ENCODE data around the gene RPRML.

RPRML gene

GRCh38 chr17:46984341-46984740 is 5.3 kb upstream of the RPRML start:
- H3K4me3 ChIP-seq (ENCODE audit: low read depth, low read length) = no peak overlapping the region
- TF ChIP-seq, protein P1, sequence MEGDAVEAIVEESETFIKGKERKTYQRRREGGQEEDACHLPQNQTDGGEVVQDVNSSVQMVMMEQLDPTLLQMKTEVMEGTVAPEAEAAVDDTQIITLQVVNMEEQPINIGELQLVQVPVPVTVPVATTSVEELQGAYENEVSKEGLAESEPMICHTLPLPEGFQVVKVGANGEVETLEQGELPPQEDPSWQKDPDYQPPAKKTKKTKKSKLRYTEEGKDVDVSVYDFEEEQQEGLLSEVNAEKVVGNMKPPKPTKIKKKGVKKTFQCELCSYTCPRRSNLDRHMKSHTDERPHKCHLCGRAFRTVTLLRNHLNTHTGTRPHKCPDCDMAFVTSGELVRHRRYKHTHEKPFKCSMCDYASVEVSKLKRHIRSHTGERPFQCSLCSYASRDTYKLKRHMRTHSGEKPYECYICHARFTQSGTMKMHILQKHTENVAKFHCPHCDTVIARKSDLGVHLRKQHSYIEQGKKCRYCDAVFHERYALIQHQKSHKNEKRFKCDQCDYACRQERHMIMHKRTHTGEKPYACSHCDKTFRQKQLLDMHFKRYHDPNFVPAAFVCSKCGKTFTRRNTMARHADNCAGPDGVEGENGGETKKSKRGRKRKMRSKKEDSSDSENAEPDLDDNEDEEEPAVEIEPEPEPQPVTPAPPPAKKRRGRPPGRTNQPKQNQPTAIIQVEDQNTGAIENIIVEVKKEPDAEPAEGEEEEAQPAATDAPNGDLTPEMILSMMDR (IDR thresholded peaks at IDR 0.05; ENCODE audit: borderline replicate concordance, insufficient read depth, low read depth, low read length) = no peak

DNA sequence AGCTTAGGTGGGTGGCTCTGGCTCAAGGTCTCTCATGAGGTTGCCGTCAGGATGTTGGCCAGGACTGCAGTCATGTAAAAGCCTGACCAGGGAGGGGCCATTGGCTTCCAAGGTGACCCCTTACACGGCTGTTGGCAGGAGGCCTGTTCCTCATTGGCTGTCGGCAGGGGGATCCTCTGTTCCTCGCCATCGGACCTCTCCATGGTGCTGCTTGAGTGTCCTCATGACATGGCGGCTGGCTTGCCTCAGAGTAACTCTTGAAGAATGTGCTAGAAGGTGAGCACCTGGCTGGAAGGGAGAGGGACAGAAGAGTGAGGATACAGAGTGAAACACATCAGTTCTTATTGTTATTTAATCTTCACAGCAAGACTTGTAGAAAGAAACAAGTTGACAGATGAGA is 4.7 kb upstream of the RPRML start:
- H3K4me3 ChIP-seq (ENCODE audit: low read depth, low read length) = no peak overlapping the region
- TF ChIP-seq, protein P1 (IDR thresholded peaks at IDR 0.05; ENCODE audit: borderline replicate concordance, insufficient read depth, low read depth, low read length) = no peak

GRCh38 chr17:46982577-46982976 is 3.5 kb upstream of the RPRML start:
- H3K4me3 ChIP-seq (ENCODE audit: low read depth, low read length) = no peak overlapping the region
- TF ChIP-seq, protein P1 (IDR thresholded peaks at IDR 0.05; ENCODE audit: borderline replicate concordance, insufficient read depth, low read depth, low read length) = no peak

DNA sequence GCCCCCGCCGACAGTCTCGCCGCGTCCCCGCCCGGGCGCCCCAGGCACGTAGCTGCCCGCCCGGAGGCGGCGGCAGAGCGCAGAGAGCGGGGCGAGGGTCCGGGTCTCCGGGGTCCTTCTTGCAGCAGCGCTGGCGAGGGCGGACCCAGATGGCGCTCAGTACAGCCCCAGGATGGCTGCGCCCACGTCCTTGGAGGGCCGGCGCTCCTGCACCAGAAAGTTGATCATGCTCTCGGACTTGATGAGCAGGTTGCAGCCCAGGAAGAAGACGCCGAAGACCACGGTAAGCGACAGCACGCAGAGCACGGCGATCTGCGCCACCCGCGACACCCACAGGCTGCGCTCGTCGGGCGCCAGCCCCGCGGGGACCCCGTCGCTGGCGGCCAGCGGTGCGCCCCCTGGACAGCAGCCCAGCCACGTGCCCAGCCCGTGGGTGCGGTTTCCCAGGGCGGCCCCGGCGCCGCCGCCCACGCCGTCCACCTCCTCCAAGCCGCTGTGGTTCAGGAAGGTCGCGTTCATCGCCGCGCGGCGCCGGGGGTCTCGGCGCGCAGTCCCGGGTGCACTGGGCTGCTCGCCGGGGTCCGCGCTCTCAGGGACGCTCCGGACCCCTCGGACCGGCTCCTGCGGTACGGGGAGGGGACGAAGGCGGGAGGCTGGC is 435 bp downstream of the RPRML start:
- H3K4me3 ChIP-seq (ENCODE audit: low read depth, low read length) = no peak overlapping the region
- TF ChIP-seq, protein P1 (IDR thresholded peaks at IDR 0.05; ENCODE audit: borderline replicate concordance, insufficient read depth, low read depth, low read length) = no peak

- TF ChIP-seq, protein P1 (IDR thresholded peaks at IDR 0.05; ENCODE audit: borderline replicate concordance, insufficient read depth, low read depth, low read length) = no peak
- no peak overlapping the region for H3K4me3 ChIP-seq (ENCODE audit: low read depth, low read length)
Measured at GRCh38 chr17:46977750-46978488, 1.1 kb downstream of the RPRML start.

- TF ChIP-seq, protein P1 (IDR thresholded peaks at IDR 0.05; ENCODE audit: borderline replicate concordance, insufficient read depth, low read depth, low read length) = 0 out of 2 replicates have a peak, but pooled peaks have one; percentile 10
- no peak overlapping the region for H3K4me3 ChIP-seq (ENCODE audit: low read depth, low read length)
Measured at GRCh38 chr17:46977348-46977747, 1.7 kb downstream of the RPRML start.
